Neural progenitor cell (in vitro differentiated cells): ENCODE results near the gene SH3GL1. TPM values are rescaled to one million over a fixed set of nuclear protein-coding genes. Genes with fewer than 3 reads are reported as not detected.

Experiments used
- DNase-seq: peaks from one replicate; pipeline ENCODE4 v3.0.0-alpha.2; 2016; ENCODE audit warnings: low spot score
- H2AFZ ChIP-seq: fragments of 200-600 bp; sonication (generic); replicated peaks from 2 replicates; pipeline ENCODE4 v1.6.1; 2016; ENCODE audit warnings: antibody characterized with exemption
- H3F3A ChIP-seq: fragments of 200-600 bp; sonication (generic); 2 replicates; pipeline ENCODE4 v1.6.1; 2016; ENCODE audit warnings: antibody characterized with exemption, low read depth
- H3K27ac ChIP-seq: fragments of 200-600 bp; sonication (generic); 2 replicates; pipeline ENCODE4 v1.5.1; 2016; ENCODE audit warnings: mild to moderate bottlenecking
- H3K27me3 ChIP-seq: fragments of 200-600 bp; sonication (generic); 2 replicates; pipeline ENCODE4 v1.6.1; 2016; ENCODE audit warnings: mild to moderate bottlenecking, moderate library complexity
- H3K36me3 ChIP-seq: fragments of 200-600 bp; sonication (generic); 2 replicates; pipeline ENCODE4 v1.5.1; 2016
- H3K4me1 ChIP-seq: fragments of 200-600 bp; sonication (generic); 2 replicates; pipeline ENCODE4 v1.6.1; 2016; ENCODE audit warnings: mixed run types
- H3K4me2 ChIP-seq: fragments of 200-600 bp; sonication (generic); 2 replicates; pipeline ENCODE4 v1.6.1; 2016
- H3K4me3 ChIP-seq: fragments of 200-600 bp; sonication (generic); 2 replicates; pipeline ENCODE4 v1.5.1; 2016
- H3K79me2 ChIP-seq: fragments of 200-600 bp; sonication (generic); 2 replicates; pipeline ENCODE4 v1.6.1; 2016; ENCODE audit warnings: low read depth
- H3K9ac ChIP-seq: fragments of 200-600 bp; sonication (generic); 2 replicates; pipeline ENCODE4 v1.6.1; 2016
- H3K9me3 ChIP-seq: fragments of 200-600 bp; sonication (generic); 2 replicates; pipeline ENCODE4 v1.5.1; 2016; ENCODE audit warnings: low read depth
- H4K20me1 ChIP-seq: fragments of 200-600 bp; sonication (generic); 2 replicates; pipeline ENCODE4 v1.6.1; 2016; ENCODE audit warnings: low read depth
- H3K27ac Mint-ChIP-seq: 3 replicates; pipeline ENCODE4 v1.8.0; 2021; ENCODE audit warnings: mixed read lengths
- H3K27me3 Mint-ChIP-seq: 2 replicates; pipeline ENCODE4 v1.8.0; 2022; ENCODE audit warnings: low read depth, mild to moderate bottlenecking, inconsistent platforms, moderate library complexity, mixed read lengths; ENCODE audit not compliant: insufficient read depth
- H3K36me3 Mint-ChIP-seq: 3 replicates; pipeline ENCODE4 v1.8.0; 2021; ENCODE audit warnings: mixed read lengths
- H3K4me1 Mint-ChIP-seq: 3 replicates; pipeline ENCODE4 v1.8.0; 2021; ENCODE audit warnings: mixed read lengths
- H3K4me3 Mint-ChIP-seq: 3 replicates; pipeline ENCODE4 v1.8.0; 2021; ENCODE audit warnings: mild to moderate bottlenecking, moderate library complexity, mixed read lengths
- H3K9me3 Mint-ChIP-seq: 3 replicates; pipeline ENCODE4 v1.8.0; 2020; ENCODE audit warnings: mixed read lengths
- EZH2 ChIP-seq: fragments of 200-600 bp; sonication (generic); IDR thresholded peaks from 2 replicates; pipeline ENCODE4 v1.6.1; 2017; ENCODE audit warnings: antibody characterized with exemption, mild to moderate bottlenecking, moderate library complexity
- EZH2phosphoT487 ChIP-seq: fragments of 200-600 bp; sonication (generic); IDR thresholded peaks from 2 replicates; pipeline ENCODE4 v1.6.1; 2017; ENCODE audit warnings: antibody characterized with exemption
- total RNA-seq: library from RNA; depleted of rRNA; stranded (reverse); fragments of >200 nt; gene quantifications from 2 replicates; pipeline ENCODE4 v1.2.3, GENCODE V29; 2015; ENCODE audit warnings: low replicate concordance
- TF ChIP-seq, protein P1 (sequence below): fragments of 200-600 bp; sonication (generic); IDR thresholded peaks from 2 replicates; pipeline ENCODE4 v1.5.1; 2017; ENCODE audit warnings: antibody characterized with exemption, mild to moderate bottlenecking

Gene SH3GL1
- total RNA-seq, 1 donor from 2014 or later: 25.3 TPM

DNA sequence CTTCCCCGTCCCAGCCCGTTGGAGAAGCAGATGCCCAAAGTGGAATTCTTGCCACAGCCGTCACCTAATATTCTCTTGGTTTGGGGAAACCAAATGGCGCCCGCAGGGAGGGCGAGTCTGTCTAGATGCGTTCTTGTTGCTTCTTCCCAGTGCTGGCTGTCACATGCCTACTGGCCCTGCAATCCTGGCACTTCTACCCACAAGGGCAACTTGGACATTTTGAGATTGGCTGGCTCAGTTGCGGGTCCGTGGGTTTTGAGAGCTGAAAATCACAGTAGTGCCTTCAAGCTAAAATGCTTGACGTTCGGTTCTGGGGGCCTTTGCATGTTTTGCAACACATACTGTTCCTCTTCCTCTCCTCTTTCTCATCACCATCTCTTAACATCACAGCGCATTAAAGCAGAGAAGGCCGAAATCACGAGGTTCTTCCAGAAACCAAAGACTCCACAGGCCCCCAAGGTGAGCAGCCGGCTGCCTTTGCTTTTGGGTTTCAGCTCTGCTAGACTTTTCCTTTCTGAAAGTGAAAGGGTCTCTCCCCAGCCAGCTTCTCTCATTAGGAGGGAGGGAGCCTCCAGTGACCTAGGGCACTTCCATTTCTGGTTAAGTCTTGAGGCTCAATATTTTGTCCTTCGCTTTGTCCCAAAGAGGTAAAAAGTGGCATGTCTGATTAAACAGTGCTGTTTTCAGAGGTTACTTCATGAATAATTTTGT lies 23.2 kb upstream of the SH3GL1 start:
- Mint-ChIP-seq H3K36me3 (peaks cover 29% of the 10 kb centered on the region), H3K27me3 (peaks cover 2% of the 10 kb centered on the region), H3K4me3 (no peak overlapping the region), H3K27ac (no peak overlapping the region), H3K9me3 (no peaks in the 10 kb centered on the region), H3K4me1 (no peaks in the 10 kb centered on the region)
- Histone ChIP-seq H3K4me2 (no peak overlapping the region), H3K79me2 (peaks cover 31% of the 10 kb centered on the region), H3K4me1 (no peaks in the 10 kb centered on the region), H3K4me3 (no peak overlapping the region), H4K20me1 (peaks cover 23% of the 10 kb centered on the region), H3F3A (no peaks in the 10 kb centered on the region), H3K9me3 (no peaks in the 10 kb centered on the region), H3K9ac (no peak overlapping the region), H3K27ac (no peak overlapping the region), H3K27me3 (no peaks in the 10 kb centered on the region), H2AFZ (no peak overlapping the region), H3K36me3 (no peaks in the 10 kb centered on the region)
- no peak for DNase-seq
- TF ChIP-seq EZH2phosphoT487 (no peak), EZH2 (no peak)
- TF ChIP-seq, protein P1, sequence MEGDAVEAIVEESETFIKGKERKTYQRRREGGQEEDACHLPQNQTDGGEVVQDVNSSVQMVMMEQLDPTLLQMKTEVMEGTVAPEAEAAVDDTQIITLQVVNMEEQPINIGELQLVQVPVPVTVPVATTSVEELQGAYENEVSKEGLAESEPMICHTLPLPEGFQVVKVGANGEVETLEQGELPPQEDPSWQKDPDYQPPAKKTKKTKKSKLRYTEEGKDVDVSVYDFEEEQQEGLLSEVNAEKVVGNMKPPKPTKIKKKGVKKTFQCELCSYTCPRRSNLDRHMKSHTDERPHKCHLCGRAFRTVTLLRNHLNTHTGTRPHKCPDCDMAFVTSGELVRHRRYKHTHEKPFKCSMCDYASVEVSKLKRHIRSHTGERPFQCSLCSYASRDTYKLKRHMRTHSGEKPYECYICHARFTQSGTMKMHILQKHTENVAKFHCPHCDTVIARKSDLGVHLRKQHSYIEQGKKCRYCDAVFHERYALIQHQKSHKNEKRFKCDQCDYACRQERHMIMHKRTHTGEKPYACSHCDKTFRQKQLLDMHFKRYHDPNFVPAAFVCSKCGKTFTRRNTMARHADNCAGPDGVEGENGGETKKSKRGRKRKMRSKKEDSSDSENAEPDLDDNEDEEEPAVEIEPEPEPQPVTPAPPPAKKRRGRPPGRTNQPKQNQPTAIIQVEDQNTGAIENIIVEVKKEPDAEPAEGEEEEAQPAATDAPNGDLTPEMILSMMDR: no peak

- H3K36me3 ChIP-seq: no peaks in the 10 kb centered on the region
- H3K9me3 ChIP-seq: no peaks in the 10 kb centered on the region
- no peak overlapping the region for H3K9ac ChIP-seq
- H3K27me3 ChIP-seq: no peaks in the 10 kb centered on the region
- H3K27me3 Mint-ChIP-seq: no peaks in the 10 kb centered on the region
- peaks cover 33% of the 10 kb centered on the region for H3K4me1 ChIP-seq
- peak overlapping the region; percentile 59 for H3K4me3 Mint-ChIP-seq
- H3F3A ChIP-seq: peaks cover 53% of the 10 kb centered on the region
- peak overlapping the region; percentile 83 for H3K4me2 ChIP-seq
- no peak for TF ChIP-seq EZH2
- TF ChIP-seq, protein P1: no peak
- no peak for TF ChIP-seq EZH2phosphoT487
- peaks cover 21% of the 10 kb centered on the region for H3K36me3 Mint-ChIP-seq
- no peak overlapping the region for H2AFZ ChIP-seq
- peaks cover 96% of the 10 kb centered on the region for H3K79me2 ChIP-seq
- no peak for DNase-seq
- peak overlapping the region; percentile 52 for H3K27ac Mint-ChIP-seq
- H3K9me3 Mint-ChIP-seq: no peaks in the 10 kb centered on the region
- no peak overlapping the region for H3K4me3 ChIP-seq
- peak overlapping the region; percentile 98 for H3K27ac ChIP-seq
- peaks cover 75% of the 10 kb centered on the region for H4K20me1 ChIP-seq
- peaks cover 32% of the 10 kb centered on the region for H3K4me1 Mint-ChIP-seq
These were observed 15.9 kb upstream of the SH3GL1 start for GRCh38 chr19:4416268-4416667.

GRCh38 chr19:4415352-4415751 lies 15.0 kb upstream of the SH3GL1 start:
- Mint-ChIP-seq H3K9me3 (no peaks in the 10 kb centered on the region), H3K27me3 (no peaks in the 10 kb centered on the region), H3K4me1 (peaks cover 32% of the 10 kb centered on the region), H3K4me3 (peak overlapping the region; percentile 78), H3K36me3 (peaks cover 21% of the 10 kb centered on the region), H3K27ac (peak overlapping the region; percentile 95)
- Histone ChIP-seq H3K9ac (no peak overlapping the region), H4K20me1 (peaks cover 80% of the 10 kb centered on the region), H3K79me2 (peaks cover 96% of the 10 kb centered on the region), H3K4me2 (peak overlapping the region; percentile 83), H3K36me3 (no peaks in the 10 kb centered on the region), H3K9me3 (no peaks in the 10 kb centered on the region), H3K4me3 (peak overlapping the region; percentile 39), H2AFZ (no peak overlapping the region), H3K27me3 (no peaks in the 10 kb centered on the region), H3K4me1 (peaks cover 33% of the 10 kb centered on the region), H3F3A (peaks cover 59% of the 10 kb centered on the region), H3K27ac (peak overlapping the region; percentile 98)
- peak; percentile 86 for DNase-seq
- TF ChIP-seq EZH2phosphoT487 (no peak), EZH2 (no peak)
- TF ChIP-seq, protein P1: no peak
